Liver (tissue), 3 donors: ENCODE measurements around the gene C11orf86.

ENCODE experiments used
- CTCF ChIP-seq: fragments of 150-350 bp; IDR thresholded peaks from 2 replicates; pipeline ENCODE4 v1.5.1; 2017; ENCODE audit warnings: improper control_type of control experiment, low read depth, low read length; ENCODE audit not compliant: missing input control
- RAD21 ChIP-seq, 2 donors: IDR thresholded peaks; 2 replicates each; pipeline ENCODE4 v1.6.1; 2016; ENCODE audit warnings: antibody characterized with exemption in 2 of 2, mild to moderate bottlenecking in 2 of 2
- SP1 ChIP-seq: IDR thresholded peaks from 2 replicates; pipeline ENCODE4 v1.6.1; 2018; ENCODE audit warnings: antibody characterized with exemption, mild to moderate bottlenecking
- YY1 ChIP-seq: IDR thresholded peaks from 2 replicates; pipeline ENCODE4 v1.6.1; 2016; ENCODE audit warnings: antibody characterized with exemption, mild to moderate bottlenecking
- donor health status: healthy.
- donor health status: healthy.

GRCh38 chr11:66992041-66992440 is 16.9 kb downstream of the C11orf86 start:
- TF ChIP-seq SP1 (no peak), CTCF (no peak), YY1 (no peak), RAD21 (IDR thresholded peaks at IDR 0.05) (no peak)
